Pons (tissue), 1 donor: ENCODE data around the gene MAOA.
"Not testable (repeated sequence)": the region's sequence is repeated elsewhere in the genome, so short reads cannot be mapped to it uniquely, and the experiment has no call there.

ENCODE experiments used
- DNase-seq: peaks from one replicate; pipeline ENCODE4 v3.0.0-alpha.2; 2016; ENCODE audit warnings: low spot score

Gene MAOA

GRCh38 chrX:43656005-43656494 is at the start of gene MAOA:
Gene MAOA (plus strand): TSS chrX:43656299. CDS start chrX:43656342, 43 bp downstream.
- peak; percentile 34 for DNase-seq

DNA sequence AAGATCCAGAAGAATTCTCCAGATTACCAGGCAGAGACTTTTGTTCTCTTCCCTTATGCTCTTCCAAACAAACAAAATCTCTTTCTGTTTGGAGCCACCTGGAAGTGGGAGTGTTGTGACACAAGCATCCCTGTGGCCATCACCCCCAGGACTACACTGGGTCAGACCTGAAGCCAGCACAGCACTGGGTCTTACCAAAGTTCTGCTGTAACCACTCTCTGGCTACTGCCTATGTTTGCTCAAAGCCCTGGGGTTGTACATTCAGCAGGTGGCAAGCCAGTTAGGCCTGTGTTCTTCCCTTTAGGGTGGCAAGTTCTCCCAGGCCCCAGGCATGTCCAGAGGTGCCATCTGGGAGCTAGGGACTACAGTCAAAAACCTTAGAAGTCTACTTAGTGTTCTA is 43.7 kb upstream of the MAOA start:
- DNase-seq = no peak

DNA sequence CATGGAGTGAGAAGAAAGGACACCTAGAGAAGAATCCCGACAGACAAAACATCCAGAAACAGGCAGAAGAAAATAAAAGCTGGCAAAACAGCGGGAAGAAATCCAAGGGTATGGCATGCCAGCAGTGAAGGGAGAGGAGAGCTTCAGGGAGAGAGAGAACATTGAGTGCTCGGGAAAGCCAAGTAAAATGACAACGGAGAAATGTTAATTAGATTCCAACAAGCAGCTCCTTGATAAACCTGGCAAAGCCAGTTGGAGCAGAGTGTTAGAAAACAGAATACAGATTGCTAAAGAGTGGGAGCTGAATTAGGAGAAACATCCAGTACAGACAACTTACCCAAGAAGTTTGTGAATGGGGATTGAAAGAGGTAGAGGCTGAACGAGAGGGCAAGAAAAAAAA is 40.4 kb upstream of the MAOA start:
- peak; percentile 37 for DNase-seq

- no peak for DNase-seq
Measured at GRCh38 chrX:43618366-43619205, 37.5 kb upstream of the MAOA start.

GRCh38 chrX:43619861-43620260 is 36.2 kb upstream of the MAOA start:
- not testable (repeated sequence) for DNase-seq

- no peak for DNase-seq
Measured at GRCh38 chrX:43627147-43627546, 29.0 kb upstream of the MAOA start.

DNA sequence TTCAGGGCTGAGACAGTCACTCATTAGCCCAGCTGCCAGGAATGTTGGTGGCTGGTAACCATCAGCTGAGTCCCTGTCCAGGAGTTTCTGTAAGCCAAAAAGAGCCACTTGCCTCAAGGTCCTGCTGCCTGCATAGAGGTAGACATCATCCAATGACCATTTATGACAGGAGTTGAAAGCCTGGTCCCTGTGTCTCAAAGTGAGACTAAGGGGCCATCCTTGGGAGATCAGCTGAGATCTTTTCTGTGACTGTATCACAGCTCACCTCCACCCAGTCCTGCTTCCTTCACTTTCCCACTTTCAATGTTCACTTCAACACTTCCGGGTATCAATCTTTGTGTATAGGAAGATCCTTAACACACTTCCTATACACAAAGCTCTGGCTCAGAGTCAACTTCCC is 28.4 kb upstream of the MAOA start:
- DNase-seq = no peak

GRCh38 chrX:43629229-43629628 is 26.9 kb upstream of the MAOA start:
- DNase-seq = no peak

- DNase-seq = no peak
Measured at GRCh38 chrX:43631841-43632240, 24.3 kb upstream of the MAOA start.

GRCh38 chrX:43633081-43633480 is 23.0 kb upstream of the MAOA start:
- DNase-seq = no peak

GRCh38 chrX:43633757-43634156 is 22.3 kb upstream of the MAOA start:
- DNase-seq = no peak

- DNase-seq = no peak
Measured at GRCh38 chrX:43640482-43640881, 15.6 kb upstream of the MAOA start.

GRCh38 chrX:43641691-43642090 is 14.4 kb upstream of the MAOA start:
- no peak for DNase-seq

DNA sequence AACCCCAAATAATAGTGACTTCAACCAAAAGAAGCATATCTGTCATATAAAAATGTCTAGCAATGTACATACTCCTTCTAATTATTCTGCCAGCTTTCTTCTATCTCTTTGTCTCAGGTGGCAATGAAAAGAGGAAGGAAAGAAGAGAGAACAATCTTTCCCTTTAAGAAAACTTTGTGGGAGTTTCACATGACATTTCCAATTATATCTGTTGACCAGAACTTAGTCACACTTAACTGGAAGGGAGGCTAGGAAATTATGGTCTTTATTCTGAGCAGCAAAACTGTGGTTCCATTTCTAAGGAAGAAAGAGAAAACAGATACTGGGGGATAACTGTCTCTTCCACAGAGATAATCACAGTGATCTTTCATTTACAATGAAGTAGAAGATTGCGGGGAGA is 12.9 kb upstream of the MAOA start:
- no peak for DNase-seq

DNA sequence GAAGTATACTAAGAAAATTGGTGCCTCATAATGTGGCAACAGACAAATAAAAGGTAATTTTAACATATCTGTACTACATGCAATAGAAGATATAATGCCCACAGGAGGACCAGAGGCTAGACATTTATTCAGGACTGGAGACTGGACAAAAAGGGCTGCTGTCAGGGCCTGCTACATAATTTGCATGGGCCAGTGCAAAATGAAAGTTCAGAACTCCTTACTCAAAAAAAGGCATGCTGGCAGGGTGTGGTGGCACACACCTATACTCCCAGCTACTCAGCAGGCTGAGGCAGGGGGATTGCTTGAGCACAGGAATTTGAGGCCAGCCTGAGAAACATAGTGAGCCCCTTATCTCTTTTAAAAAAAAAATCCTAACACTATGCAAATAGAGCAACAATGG is 12.4 kb upstream of the MAOA start:
- DNase-seq = no peak

GRCh38 chrX:43644124-43644701 is 11.9 kb upstream of the MAOA start:
- no peak for DNase-seq

DNA sequence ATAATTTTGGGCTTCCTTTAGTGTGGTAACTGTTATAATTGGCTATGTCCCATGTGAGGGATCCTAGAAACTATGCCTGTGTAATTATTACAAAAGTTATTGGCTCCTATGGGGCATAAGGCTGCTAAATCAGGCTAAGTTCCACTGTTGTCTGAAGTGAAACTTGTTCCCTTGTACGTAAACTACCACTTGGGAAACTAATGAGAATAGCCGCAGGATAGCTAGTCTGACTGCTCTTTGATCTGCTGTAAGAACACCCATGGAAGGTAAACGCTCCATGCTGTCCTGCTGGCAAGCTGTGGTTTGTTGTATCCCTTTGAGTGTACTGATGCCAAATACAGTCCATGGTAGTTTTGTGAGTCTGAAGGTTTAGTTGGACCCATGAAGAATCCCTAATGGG is 9.3 kb upstream of the MAOA start:
- DNase-seq = no peak

- peak; percentile 93 for DNase-seq
Measured at GRCh38 chrX:43654431-43655150, 1.5 kb upstream of the MAOA start.

DNA sequence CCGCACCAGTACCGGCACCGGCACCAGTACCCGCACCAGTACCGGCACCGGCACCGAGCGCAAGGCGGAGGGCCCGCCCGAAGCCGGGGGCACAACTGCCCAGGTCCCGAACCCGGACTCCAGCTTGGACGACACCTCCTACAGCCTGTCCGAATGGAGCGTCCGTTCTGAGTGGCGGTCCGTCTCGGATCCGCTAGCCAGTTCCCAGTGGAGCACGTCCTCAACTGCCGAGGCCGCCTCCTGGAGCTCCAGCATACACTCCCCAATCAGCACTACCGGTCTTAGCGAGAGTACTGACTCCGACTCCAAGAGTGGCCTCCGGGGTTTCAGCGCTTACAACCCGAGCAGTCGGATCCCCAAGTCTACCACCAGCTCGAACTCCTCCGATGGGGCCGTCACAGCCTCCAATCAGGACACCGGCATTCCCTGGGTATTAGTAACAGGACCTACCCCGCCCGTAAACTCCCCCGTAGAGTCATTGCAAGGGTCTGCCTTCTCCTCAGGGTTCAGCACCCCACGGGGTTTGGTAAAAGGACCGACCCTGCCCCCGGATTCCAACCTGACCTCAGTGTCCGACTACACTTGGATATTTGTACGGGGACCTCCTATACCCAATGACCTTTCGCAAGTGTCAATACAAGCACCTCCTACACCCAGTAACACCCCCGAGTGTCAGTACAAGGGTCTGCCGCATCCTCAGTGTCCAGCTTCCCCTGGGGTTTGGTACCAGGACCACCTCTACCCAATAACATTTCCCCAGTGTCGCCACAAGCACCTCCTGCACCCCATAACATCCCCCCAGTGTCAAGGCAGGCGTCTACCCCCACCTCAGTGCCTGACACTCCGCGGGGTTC is 721 bp upstream of the MAOA start:
- DNase-seq = no peak

DNA sequence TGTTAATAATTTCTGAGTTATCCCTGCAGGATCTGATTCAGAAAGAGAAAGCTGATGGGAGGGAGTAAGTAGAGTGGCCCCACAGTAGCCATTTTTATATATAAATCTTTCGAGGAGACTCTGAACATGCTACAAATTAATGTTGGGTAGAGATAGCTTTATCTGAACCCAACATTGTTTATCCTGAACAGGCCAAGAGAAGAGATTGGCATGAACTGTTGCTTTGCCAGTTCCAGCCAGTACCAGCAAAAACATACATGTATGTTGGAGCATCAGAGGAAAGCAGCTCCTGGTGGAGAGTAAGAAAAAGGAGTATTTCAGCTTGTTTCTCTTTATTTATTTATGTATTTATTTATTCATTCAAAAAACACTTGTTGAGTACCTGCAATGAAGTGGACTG is 1.6 kb downstream of the MAOA start:
- DNase-seq = no peak

DNA sequence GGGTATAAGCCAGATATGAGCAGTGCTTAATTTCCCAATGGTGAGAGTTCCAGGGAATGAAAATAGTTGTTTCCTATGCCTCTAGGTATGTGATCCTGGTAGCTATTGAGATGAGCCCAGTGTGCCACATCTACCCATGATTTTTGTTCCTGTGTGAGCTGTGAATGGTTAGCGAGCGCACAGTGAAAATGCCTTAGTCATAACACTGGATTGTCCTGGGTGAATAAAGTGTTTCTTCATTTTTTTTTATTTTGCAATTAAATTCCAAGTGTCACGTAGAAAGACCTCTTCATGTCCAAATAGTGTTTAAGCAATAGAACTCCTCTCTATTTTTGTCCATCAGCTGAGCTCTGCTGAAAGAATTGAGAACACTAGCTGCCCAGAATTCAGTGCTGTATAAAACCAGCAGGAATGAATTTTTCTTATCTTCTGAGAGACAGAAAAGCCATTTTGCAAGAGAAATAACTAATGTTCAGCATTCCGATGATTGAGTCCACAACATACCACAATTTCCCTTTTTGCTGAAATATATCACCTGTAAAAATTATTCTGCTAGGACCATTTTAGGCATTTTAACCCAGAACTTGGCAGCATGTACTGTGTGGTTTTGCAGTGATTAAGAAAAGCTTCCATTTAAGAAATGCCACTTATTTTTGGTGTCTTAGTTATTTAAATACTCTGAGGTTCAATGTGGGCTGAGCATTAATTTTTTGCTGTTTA is 5.6 kb downstream of the MAOA start:
- no peak for DNase-seq
